T-cell (primary cell): ENCODE results near the gene ETFB. TPM values are rescaled to one million over a fixed set of nuclear protein-coding genes. Genes with fewer than 3 reads are reported as not detected.
"Not testable (repeated sequence)": the region's sequence is repeated elsewhere in the genome, so short reads cannot be mapped to it uniquely, and the experiment has no call there.

Source experiments
- ATAC-seq, 4 experiments: fragments of 200-7000 bp in 3 of 4; fragments of 150-1000 bp in 1 of 4; cut with Tn5 transposase; replicated peaks in 1 of 4; 1 replicate in 3 of 4; 2 replicates in 1 of 4; pipeline ENCODE4 v1.10.0; 2021; ENCODE audit warnings: moderate library complexity in 3 of 4, mild to moderate bottlenecking in 2 of 4, moderate number of reproducible peaks in 1 of 4
- CTCF ChIA-PET, 2 donors: fragments of 300-600 bp; sonication (Branson Sonifier 250); formaldehyde crosslinking; loops; one replicate each; lab custom pipeline; 2022; ENCODE audit warnings: antibody characterized with exemption in 2 of 2; lab: Charles Lee
- POLR2A ChIA-PET, 2 donors: fragments of 300-600 bp; sonication (Branson Sonifier 250); formaldehyde crosslinking; loops; one replicate each; lab custom pipeline; 2022; ENCODE audit warnings: antibody characterized with exemption in 2 of 2; lab: Charles Lee
- DNase-seq, 35 experiments: peaks; one replicate each; pipeline versions ENCODE4 v3.0.0 to v3.0.0-alpha.2; 2013 to 2023
- H3K27ac ChIP-seq: one replicate; pipeline ENCODE4 v1.5.1; 2013; ENCODE audit warnings: low read length
- H3K27me3 ChIP-seq, 2 experiments: replicated peaks in 1 of 2; 1 replicate in 1 of 2; 2 replicates in 1 of 2; pipeline versions ENCODE4 v1.6.1 to v1.7.0; 2013; ENCODE audit warnings: low read length in 1 of 2, mixed read lengths in 1 of 2; ENCODE audit not compliant: control insufficient read depth in 2 of 2, insufficient read depth in 2 of 2; ENCODE audit errors: extremely low read depth in 1 of 2
- H3K36me3 ChIP-seq, 2 donors: 1 replicate in 1 of 2; 2 replicates in 1 of 2; pipeline versions ENCODE4 v1.6.1 to v1.7.0; 2013; ENCODE audit warnings: low read length in 1 of 2; ENCODE audit not compliant: control insufficient read depth in 2 of 2, insufficient read depth in 1 of 2; ENCODE audit errors: extremely low read depth in 1 of 2
- H3K4me1 ChIP-seq, 2 experiments: 1 replicate in 1 of 2; 2 replicates in 1 of 2; pipeline versions ENCODE4 v1.6.1 to v1.7.0; 2013; ENCODE audit warnings: low read length in 2 of 2, mixed read lengths in 1 of 2; ENCODE audit not compliant: insufficient read depth in 2 of 2, control insufficient read depth in 1 of 2; ENCODE audit errors: extremely low read depth in 1 of 2
- H3K4me3 ChIP-seq, 2 donors: 1 replicate in 1 of 2; 2 replicates in 1 of 2; pipeline versions ENCODE4 v1.5.1 to v1.7.0; 2013; ENCODE audit warnings: mild to moderate bottlenecking in 2 of 2, low read length in 1 of 2, moderate library complexity in 1 of 2; ENCODE audit not compliant: control insufficient read depth in 1 of 2; ENCODE audit errors: extremely low read depth in 1 of 2
- H3K9me3 ChIP-seq: 2 replicates; pipeline ENCODE4 v1.7.0; 2013
- H3K27ac Mint-ChIP-seq, 2 donors: one replicate each; pipeline ENCODE4 v1.8.0; 2020 to 2021; ENCODE audit warnings: mild to moderate bottlenecking in 2 of 2, mixed read lengths in 2 of 2
- H3K27me3 Mint-ChIP-seq, 2 donors: one replicate each; pipeline ENCODE4 v1.8.0; 2021 to 2022; ENCODE audit warnings: mixed read lengths in 2 of 2
- H3K36me3 Mint-ChIP-seq: one replicate; pipeline ENCODE4 v1.8.0; 2021; ENCODE audit warnings: mixed read lengths
- H3K4me1 Mint-ChIP-seq, 3 donors: one replicate each; pipeline ENCODE4 v1.8.0; 2020 to 2022; ENCODE audit warnings: mixed read lengths in 3 of 3, mild to moderate bottlenecking in 1 of 3
- H3K4me3 Mint-ChIP-seq, 3 donors: one replicate each; pipeline ENCODE4 v1.8.0; 2020 to 2022; ENCODE audit warnings: mild to moderate bottlenecking in 3 of 3, mixed read lengths in 3 of 3, moderate library complexity in 3 of 3
- H3K9me3 Mint-ChIP-seq, 3 donors: one replicate each; pipeline ENCODE4 v1.8.0; 2020 to 2022; ENCODE audit warnings: mixed read lengths in 3 of 3
- WGBS: methylation state at CpG from one replicate; pipeline ENCODE4 v1.1.5; 2013; ENCODE audit warnings: missing lambda C conversion rate; ENCODE audit not compliant: insufficient coverage; 5-methylcytosine and 5-hydroxymethylcytosine counted together
- total RNA-seq, 35 experiments: library from RNA in 6 of 35; stranded (reverse) in 6 of 35; fragments of 120-200 nt in 1 of 35; gene quantifications; one replicate each; pipeline versions ENCODE4 v1.2.1 to v1.2.4 and lab custom pipeline; 2013 to 2026

ETFB gene
- total RNA-seq (10 to 100 TPM; 37.8 to 67.8 (median 61.1) TPM), total RNA-seq (lab: John Stamatoyannopoulos, UW) (4.3 to 18.0 (median 10.0) reads per million in 29 experiments)
- total RNA-seq (2013), result 54.1 TPM

DNA sequence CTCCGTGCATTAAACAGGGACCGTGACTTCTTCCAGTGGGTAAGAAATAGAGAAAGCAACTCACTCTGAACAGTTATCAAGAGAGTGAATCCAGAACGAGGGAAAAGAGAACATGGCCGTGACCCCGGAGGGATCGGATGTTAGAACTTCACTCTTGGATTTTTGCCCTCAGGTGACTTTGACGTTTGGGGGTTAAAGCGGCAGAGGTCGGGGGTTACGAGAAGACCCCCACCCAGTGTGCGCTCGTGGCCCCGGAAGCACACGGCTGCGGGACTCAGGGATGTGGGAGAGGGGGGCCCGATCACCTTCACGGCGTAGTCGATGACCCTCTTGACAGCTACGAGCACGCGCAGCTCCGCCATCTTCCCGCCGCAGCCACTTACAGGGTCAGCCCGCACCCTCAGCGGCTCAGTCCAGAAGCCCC, at the start of gene ETFB:
Gene ETFB (minus strand): TSS at position 424 of the 424 bp plus-strand sequence. CDS start 62 bp downstream, at position 362.
- Mint-ChIP-seq H3K36me3 (no peaks in the 10 kb centered on the region), H3K4me3 (peak within 1 kb of the TSS; percentile 96 to 98 (median 96)), H3K4me1 (peaks cover 53 to 72% (median 65%) of the 10 kb centered on the region in 3 donors), H3K27ac (peak within 1 kb of the TSS; percentile 93 to 97), H3K9me3 (no peaks in the 10 kb centered on the region), H3K27me3 (no peaks in the 10 kb centered on the region)
- ChIA-PET POLR2A (no interaction called here), CTCF (interaction anchor here in 1 of 2 donors (1.6 kb wide), 1 partner anchor 27 kb away, joined by 4 read pairs; no protein-coding TSS in a partner anchor)
- ATAC-seq (no peak), DNase-seq (peak in 1 of 35 experiments; percentile 12)
- 0% methylated on average over 20 of the region's 27 CpGs for WGBS
- Histone ChIP-seq H3K9me3 (no peaks in the 10 kb centered on the region), H3K4me3 (peak within 1 kb of the TSS; percentile 87), H3K27ac (peak within 1 kb of the TSS; percentile 76), H3K36me3 (no peaks in the 10 kb centered on the region), H3K27me3 (no peaks in the 10 kb centered on the region), H3K4me1 (peaks cover 4 to 77% of the 10 kb centered on the region in 2 experiments)

DNA sequence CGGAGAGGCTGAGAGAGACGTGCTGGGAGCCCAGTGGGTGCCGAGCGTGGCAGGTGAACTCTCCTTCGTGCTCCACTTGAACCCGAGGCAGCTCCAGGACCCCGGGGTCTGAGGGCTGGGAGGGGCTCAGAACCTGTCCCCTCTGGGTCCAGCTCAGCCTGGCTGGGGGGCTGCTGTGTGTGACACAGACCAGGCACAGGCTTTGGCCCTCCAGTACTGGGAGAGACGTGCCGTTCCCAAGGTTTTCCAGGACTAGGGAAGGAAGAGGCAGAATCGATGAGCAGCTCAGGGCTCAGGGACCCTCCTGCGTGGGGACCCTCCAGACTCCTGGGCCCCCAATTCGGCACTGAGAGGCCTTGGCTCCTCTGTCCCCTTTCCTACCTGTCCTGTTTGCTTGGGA, 49.0 kb upstream of the ETFB start:
- H3K36me3 ChIP-seq, result no peaks in the 10 kb centered on the region
- H3K36me3 Mint-ChIP-seq, result no peaks in the 10 kb centered on the region
- ChIA-PET POLR2A (no interaction called here), CTCF (no interaction called here)
- H3K27me3 ChIP-seq, result peaks cover 0 to 26% of the 10 kb centered on the region in 2 experiments
- ATAC-seq (no peak), DNase-seq (no peak)
- 87% methylated on average over 10 of the region's 12 CpGs for WGBS
- peaks cover 15 to 29% of the 10 kb centered on the region in 2 donors for H3K27me3 Mint-ChIP-seq
- peaks cover 0 to 8% (median 0%) of the 10 kb centered on the region in 3 donors for H3K4me1 Mint-ChIP-seq
- no peak overlapping the region for H3K27ac ChIP-seq
- no peak overlapping the region for H3K4me3 ChIP-seq
- no peak overlapping the region for H3K4me3 Mint-ChIP-seq
- H3K9me3 Mint-ChIP-seq, result no peaks in the 10 kb centered on the region
- no peak overlapping the region for H3K27ac Mint-ChIP-seq
- peaks cover 0 to 7% of the 10 kb centered on the region in 2 experiments for H3K4me1 ChIP-seq
- no peaks in the 10 kb centered on the region for H3K9me3 ChIP-seq

DNA sequence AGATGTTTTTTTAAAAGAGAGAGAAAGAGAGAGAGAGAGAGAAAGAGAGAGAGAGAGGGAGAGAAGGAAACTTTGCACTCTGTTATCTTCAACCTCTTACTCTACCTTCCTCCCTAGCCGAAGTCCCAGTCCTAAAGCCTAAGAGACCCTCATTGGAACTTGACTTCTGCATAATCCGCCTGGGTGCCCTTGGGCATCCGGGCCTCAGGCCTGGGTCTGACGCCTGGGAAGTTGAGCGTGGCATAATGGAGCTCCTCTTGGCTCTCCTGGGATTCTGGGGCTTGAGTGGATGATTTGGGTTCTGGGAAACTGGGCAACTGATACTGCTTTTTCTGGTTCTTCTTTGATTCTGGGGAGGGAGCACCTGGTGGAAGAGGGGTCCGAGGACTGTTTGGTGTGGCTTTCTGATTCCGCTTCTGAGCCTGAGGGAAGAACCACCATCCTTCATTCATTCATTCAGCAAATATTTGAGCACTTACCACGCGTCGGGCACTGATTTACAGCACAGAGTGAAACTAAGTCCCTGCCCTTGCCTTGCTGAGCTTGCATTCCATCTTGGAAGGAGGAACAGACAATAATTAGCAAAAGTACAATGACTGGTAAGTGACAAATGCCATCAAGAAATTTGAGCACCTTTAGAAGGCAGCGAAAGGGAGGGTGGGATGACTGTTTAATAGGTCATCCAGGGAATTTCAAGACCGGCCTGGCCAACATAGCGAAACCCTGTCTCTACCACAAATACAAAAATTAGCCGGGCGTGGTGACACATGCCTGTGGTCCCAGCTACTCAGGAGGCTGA, 45.0 kb upstream of the ETFB start:
- H3K9me3 ChIP-seq, result no peaks in the 10 kb centered on the region
- no peaks in the 10 kb centered on the region for H3K36me3 ChIP-seq
- ChIA-PET POLR2A (no interaction called here), CTCF (no interaction called here)
- DNase-seq, result no peak
- Mint-ChIP-seq H3K4me1 (peaks cover 0 to 4% (median 0%) of the 10 kb centered on the region in 3 donors), H3K27me3 (peaks cover 0 to 13% of the 10 kb centered on the region in 2 donors), H3K27ac (no peak overlapping the region), H3K9me3 (no peaks in the 10 kb centered on the region), H3K4me3 (no peak overlapping the region), H3K36me3 (no peaks in the 10 kb centered on the region)
- H3K4me1 ChIP-seq, result no peaks in the 10 kb centered on the region
- ATAC-seq, result no peak
- no peak overlapping the region for H3K4me3 ChIP-seq
- 90% methylated on average over 4 of the region's 15 CpGs for WGBS
- H3K27me3 ChIP-seq, result peaks cover 0 to 6% of the 10 kb centered on the region in 2 experiments
- H3K27ac ChIP-seq, result no peak overlapping the region

DNA sequence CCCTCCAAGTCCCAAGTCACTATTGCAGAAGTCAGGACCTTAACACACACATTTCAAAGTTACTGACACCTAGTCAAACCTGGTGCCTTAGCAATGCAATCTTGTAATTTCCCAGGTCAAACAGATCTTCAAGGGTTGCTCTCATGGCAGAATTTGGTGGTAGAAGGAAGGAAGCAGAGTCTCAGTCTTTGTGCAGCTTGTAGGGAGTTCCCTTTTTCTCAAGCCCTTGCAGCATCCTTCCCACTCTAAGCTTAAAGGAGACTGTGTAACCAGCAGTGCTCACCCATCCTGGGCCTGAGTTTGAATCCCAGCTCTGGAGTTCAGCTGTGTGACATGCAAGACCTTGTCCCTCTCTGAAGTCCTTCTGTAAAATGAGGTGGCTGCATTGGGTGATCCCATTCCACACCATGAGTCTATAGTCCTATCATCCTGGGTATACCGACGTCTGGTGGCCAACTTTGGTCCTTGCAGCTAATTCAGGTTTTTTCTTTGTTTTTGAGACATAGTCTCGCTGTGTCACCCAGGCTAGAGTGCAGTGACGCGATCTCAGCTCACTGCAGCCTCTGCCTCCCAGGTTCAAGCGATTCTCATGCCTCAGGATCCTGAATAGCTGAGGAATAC, 41.4 kb upstream of the ETFB start:
- DNase-seq, result peak in 14 of 35 experiments; percentile 8 to 59 (median 20)
- Mint-ChIP-seq H3K27ac (no peak overlapping the region), H3K9me3 (peaks cover 0 to 9% (median 0%) of the 10 kb centered on the region in 3 donors), H3K36me3 (peaks cover 10% of the 10 kb centered on the region), H3K4me1 (peaks cover 0 to 4% (median 0%) of the 10 kb centered on the region in 3 donors), H3K27me3 (peaks cover 3 to 13% of the 10 kb centered on the region in 2 donors), H3K4me3 (no peak overlapping the region)
- Histone ChIP-seq H3K9me3 (no peaks in the 10 kb centered on the region), H3K27me3 (peaks cover 0 to 3% of the 10 kb centered on the region in 2 experiments), H3K27ac (no peak overlapping the region), H3K4me1 (no peaks in the 10 kb centered on the region), H3K36me3 (no peaks in the 10 kb centered on the region), H3K4me3 (no peak overlapping the region)
- ATAC-seq, result peak; percentile 37 to 51 (median 50)
- POLR2A ChIA-PET, result no interaction called here
- CTCF ChIA-PET, result interaction anchor here in 1 of 2 donors (0.8 to 1.3 kb wide), 3 partner anchors 68 to 71 kb away, joined by 3 to 5 read pairs (median 4); no protein-coding TSS in a partner anchor
- WGBS, result 52% methylated on average over 6 of the region's 6 CpGs

DNA sequence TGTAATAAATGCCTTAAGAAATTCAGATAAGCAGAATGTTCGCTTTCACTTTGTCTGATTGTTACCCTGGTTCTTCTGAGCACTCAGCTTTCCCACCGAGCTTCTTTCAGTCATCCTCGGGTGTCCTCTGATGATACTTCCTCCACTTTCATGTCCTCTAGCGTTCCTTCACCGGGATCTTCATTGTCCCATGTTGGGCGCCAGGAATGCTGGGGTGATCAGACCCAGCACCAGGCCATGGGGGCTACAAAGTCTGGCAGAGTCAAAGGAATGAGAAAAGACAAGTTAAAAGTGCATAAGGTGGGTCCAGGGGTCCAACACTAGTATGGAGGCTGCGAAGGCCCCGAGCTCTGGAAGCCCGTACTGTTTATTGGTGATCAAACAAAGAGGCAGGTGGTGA, 35.9 kb upstream of the ETFB start:
- Mint-ChIP-seq H3K9me3 (peaks cover 6 to 20% (median 7%) of the 10 kb centered on the region in 3 donors), H3K27me3 (peaks cover 3 to 5% of the 10 kb centered on the region in 2 donors), H3K36me3 (peaks cover 13% of the 10 kb centered on the region), H3K27ac (no peak overlapping the region), H3K4me1 (peaks cover 0 to 2% (median 0%) of the 10 kb centered on the region in 3 donors), H3K4me3 (no peak overlapping the region)
- Histone ChIP-seq H3K27ac (no peak overlapping the region), H3K9me3 (peaks cover 2% of the 10 kb centered on the region), H3K4me1 (no peaks in the 10 kb centered on the region), H3K36me3 (no peaks in the 10 kb centered on the region), H3K4me3 (no peak overlapping the region), H3K27me3 (peaks cover 0 to 3% of the 10 kb centered on the region in 2 experiments)
- 86% methylated on average over 6 of the region's 9 CpGs for WGBS
- DNase-seq (no peak), ATAC-seq (no peak)
- ChIA-PET CTCF (no interaction called here), POLR2A (no interaction called here)

DNA sequence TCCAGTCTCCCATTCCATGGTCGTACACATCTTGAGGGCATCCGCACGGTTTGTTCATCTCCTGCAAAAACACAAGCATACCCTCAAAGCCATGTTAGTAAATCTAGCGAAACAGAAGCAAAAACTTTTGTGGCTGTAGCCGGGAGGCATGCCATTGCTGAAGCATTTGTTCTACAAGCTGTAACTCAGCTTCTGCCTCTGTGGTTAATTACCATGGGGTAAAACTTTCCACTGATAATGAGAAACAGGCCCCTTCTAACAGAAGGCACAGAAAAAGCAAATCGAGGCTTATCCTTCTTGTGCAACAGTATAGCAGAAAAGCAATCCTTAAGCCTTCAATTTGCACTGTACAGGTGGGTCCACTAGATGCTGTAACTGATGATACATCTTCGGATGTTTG, 33.7 kb upstream of the ETFB start:
- DNase-seq, POLR2A ChIA-PET, H3K4me3 ChIP-seq, H3K4me3 Mint-ChIP-seq, H3K36me3 ChIP-seq, H3K9me3 ChIP-seq, H3K27me3 Mint-ChIP-seq, H3K27ac ChIP-seq, H3K27me3 ChIP-seq, H3K4me1 Mint-ChIP-seq, ATAC-seq, H3K27ac Mint-ChIP-seq: not testable (repeated sequence)
- peaks cover 0 to 10% of the 10 kb centered on the region in 2 experiments for H3K4me1 ChIP-seq
- CTCF ChIA-PET, result interaction anchor here in 1 of 2 donors (0.7 kb wide), 1 partner anchor 19 kb away, joined by 6 read pairs; no protein-coding TSS in a partner anchor
- Mint-ChIP-seq H3K36me3 (peaks cover 13% of the 10 kb centered on the region), H3K9me3 (peaks cover 6 to 20% (median 7%) of the 10 kb centered on the region in 3 donors)
- WGBS, result 85% methylated on average over 4 of the region's 7 CpGs
